ENCODE results near the gene NT5C3B.
"Not testable (repeated sequence)": the region's sequence is repeated elsewhere in the genome, so short reads cannot be mapped to it uniquely, and the experiment has no call there.

NT5C3B gene

GRCh38 chr17:41837761-41838538 lies 1.9 kb upstream of the NT5C3B start, which contains the start of gene KLHL10:
Gene KLHL10 (plus strand): TSS chr17:41837825. CDS start chr17:41837933, 108 bp downstream.
- DNase-seq = peak; percentile 6

- DNase-seq = no peak
Observed at GRCh38 chr17:41836550-41837196, 641 bp upstream of the NT5C3B start.

GRCh38 chr17:41835214-41835799 lies 725 bp downstream of the NT5C3B start:
- no peak for DNase-seq

- not testable (repeated sequence) for DNase-seq
Observed at GRCh38 chr17:41829961-41830360, 6.1 kb downstream of the NT5C3B start.

GRCh38 chr17:41825175-41825845 lies 10.7 kb downstream of the NT5C3B start:
- DNase-seq = no peak

GRCh38 chr17:41824086-41824485 lies 11.9 kb downstream of the NT5C3B start:
- no peak for DNase-seq

- DNase-seq = no peak
Observed at GRCh38 chr17:41823580-41823979, 12.5 kb downstream of the NT5C3B start.

GRCh38 chr17:41823141-41823524 lies 12.9 kb downstream of the NT5C3B start:
- no peak for DNase-seq

- no peak for DNase-seq
Observed at GRCh38 chr17:41822216-41823140, 13.6 kb downstream of the NT5C3B start.

GRCh38 chr17:41821776-41822175 lies 14.3 kb downstream of the NT5C3B start:
- DNase-seq = no peak

GRCh38 chr17:41818024-41818423 lies 18.0 kb downstream of the NT5C3B start:
- DNase-seq = no peak

- DNase-seq = no peak
Observed at GRCh38 chr17:41816637-41817320, 19.3 kb downstream of the NT5C3B start.

- no peak for DNase-seq
Observed at GRCh38 chr17:41814195-41814594, 21.8 kb downstream of the NT5C3B start.

- DNase-seq = no peak
Observed at GRCh38 chr17:41813699-41814124, 22.3 kb downstream of the NT5C3B start.

GRCh38 chr17:41813152-41813680 lies 22.8 kb downstream of the NT5C3B start:
- DNase-seq = no peak

GRCh38 chr17:41812381-41813151 lies 23.5 kb downstream of the NT5C3B start, which contains the start of gene FKBP10:
Gene FKBP10 (plus strand): TSS chr17:41813004. CDS start chr17:41813035, 31 bp downstream.
- DNase-seq = peak; percentile 82

GRCh38 chr17:41811549-41812380 lies 24.3 kb downstream of the NT5C3B start, which contains the start of gene P3H4:
Gene P3H4 (minus strand): TSS chr17:41811949. CDS start chr17:41811915, 34 bp downstream.
- DNase-seq = peak; percentile 88

- no peak for DNase-seq
Observed at GRCh38 chr17:41810659-41811548, 25.1 kb downstream of the NT5C3B start.
